Measurements from ENCODE around the gene PHGDH.
"Not testable (repeated sequence)": the region's sequence is repeated elsewhere in the genome, so short reads cannot be mapped to it uniquely, and the experiment has no call there.

PHGDH gene

GRCh38 chr1:119679223-119679622 is 32.5 kb upstream of the PHGDH start:
- peaks cover 10% of the 10 kb centered on the region for H3K4me1 ChIP-seq (ENCODE audit: control insufficient read depth, insufficient read depth, low read length)
- no peaks in the 10 kb centered on the region for H3K27me3 ChIP-seq (ENCODE audit: control insufficient read depth, insufficient read depth, low read length)

DNA sequence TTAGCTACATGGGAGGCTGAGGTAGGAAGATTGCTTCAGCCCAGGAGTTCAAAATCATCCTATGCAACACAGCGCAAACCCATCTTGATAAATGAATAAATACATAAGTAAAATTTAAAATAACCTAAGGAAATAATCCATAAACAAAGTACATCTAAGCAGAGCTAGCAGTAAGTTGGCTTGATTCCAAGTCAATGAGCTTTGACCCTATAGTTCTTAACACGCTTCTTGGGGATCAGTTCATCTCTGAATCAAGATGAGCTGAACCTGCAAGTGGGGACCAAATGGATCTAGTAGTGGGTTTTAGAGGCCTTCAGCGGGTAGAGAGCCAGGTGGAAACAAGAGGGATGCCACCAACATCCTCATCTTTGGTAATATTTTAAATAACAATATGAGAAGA is 31.5 kb upstream of the PHGDH start:
- H3K9me3 ChIP-seq (ENCODE audit: control insufficient read depth, insufficient read depth, low read length), result no peaks in the 10 kb centered on the region
- H3K4me3 ChIP-seq (ENCODE audit: low read length), result no peak overlapping the region
- no peak for DNase-seq (ENCODE audit: low read depth, low spot score)
- peaks cover 10% of the 10 kb centered on the region for H3K4me1 ChIP-seq (ENCODE audit: control insufficient read depth, insufficient read depth, low read length)
- WGBS (ENCODE audit: insufficient coverage, insufficient read length), result no CpG with 5 or more reads among the region's 3 CpGs
- H3K27me3 ChIP-seq (ENCODE audit: control insufficient read depth, insufficient read depth, low read length), result no peaks in the 10 kb centered on the region
- no peak overlapping the region for H3K27ac ChIP-seq (ENCODE audit: low read length)
- H3K36me3 ChIP-seq (ENCODE audit: control insufficient read depth, insufficient read depth, low read length), result no peaks in the 10 kb centered on the region

More at GRCh38 chr1:119679223-119679622, 32.5 kb upstream of the PHGDH start:
- no CpG with 5 or more reads among the region's 1 CpG for WGBS (ENCODE audit: insufficient coverage, insufficient read length)
- no peak overlapping the region for H3K27ac ChIP-seq (ENCODE audit: low read length)
- H3K4me3 ChIP-seq (ENCODE audit: low read length), result no peak overlapping the region
- DNase-seq (ENCODE audit: low read depth, low spot score), result no peak
- no peaks in the 10 kb centered on the region for H3K9me3 ChIP-seq (ENCODE audit: control insufficient read depth, insufficient read depth, low read length)
- H3K36me3 ChIP-seq (ENCODE audit: control insufficient read depth, insufficient read depth, low read length), result no peaks in the 10 kb centered on the region

- Histone ChIP-seq H3K27ac (ENCODE audit: low read length) (no peak overlapping the region), H3K27me3 (ENCODE audit: control insufficient read depth, insufficient read depth, low read length) (no peaks in the 10 kb centered on the region), H3K9me3 (ENCODE audit: control insufficient read depth, insufficient read depth, low read length) (no peaks in the 10 kb centered on the region), H3K4me1 (ENCODE audit: control insufficient read depth, insufficient read depth, low read length) (peaks cover 10% of the 10 kb centered on the region), H3K36me3 (ENCODE audit: control insufficient read depth, insufficient read depth, low read length) (no peaks in the 10 kb centered on the region), H3K4me3 (ENCODE audit: low read length) (no peak overlapping the region)
- no CpG with 5 or more reads among the region's 2 CpGs for WGBS (ENCODE audit: insufficient coverage, insufficient read length)
- no peak for DNase-seq (ENCODE audit: low read depth, low spot score)
These were observed 31.0 kb upstream of the PHGDH start for GRCh38 chr1:119680723-119681122.

- H3K36me3 ChIP-seq (ENCODE audit: control insufficient read depth, insufficient read depth, low read length), result no peaks in the 10 kb centered on the region
- H3K27me3 ChIP-seq (ENCODE audit: control insufficient read depth, insufficient read depth, low read length), result no peaks in the 10 kb centered on the region
- DNase-seq (ENCODE audit: low read depth, low spot score), result no peak
- WGBS (ENCODE audit: insufficient coverage, insufficient read length), result no CpG with 5 or more reads among the region's 2 CpGs
- no peaks in the 10 kb centered on the region for H3K9me3 ChIP-seq (ENCODE audit: control insufficient read depth, insufficient read depth, low read length)
- peaks cover 10% of the 10 kb centered on the region for H3K4me1 ChIP-seq (ENCODE audit: control insufficient read depth, insufficient read depth, low read length)
- H3K27ac ChIP-seq (ENCODE audit: low read length), result no peak overlapping the region
- H3K4me3 ChIP-seq (ENCODE audit: low read length), result no peak overlapping the region
These were observed 30.2 kb upstream of the PHGDH start for GRCh38 chr1:119681560-119681959.

GRCh38 chr1:119682141-119682540 is 29.6 kb upstream of the PHGDH start:
- H3K4me1 ChIP-seq (ENCODE audit: control insufficient read depth, insufficient read depth, low read length), result peaks cover 14% of the 10 kb centered on the region
- H3K36me3 ChIP-seq (ENCODE audit: control insufficient read depth, insufficient read depth, low read length), result no peaks in the 10 kb centered on the region
- no peak for DNase-seq (ENCODE audit: low read depth, low spot score)
- H3K9me3 ChIP-seq (ENCODE audit: control insufficient read depth, insufficient read depth, low read length), result no peaks in the 10 kb centered on the region
- H3K4me3 ChIP-seq (ENCODE audit: low read length), result no peak overlapping the region
- H3K27ac ChIP-seq (ENCODE audit: low read length), result no peak overlapping the region
- no peaks in the 10 kb centered on the region for H3K27me3 ChIP-seq (ENCODE audit: control insufficient read depth, insufficient read depth, low read length)

DNA sequence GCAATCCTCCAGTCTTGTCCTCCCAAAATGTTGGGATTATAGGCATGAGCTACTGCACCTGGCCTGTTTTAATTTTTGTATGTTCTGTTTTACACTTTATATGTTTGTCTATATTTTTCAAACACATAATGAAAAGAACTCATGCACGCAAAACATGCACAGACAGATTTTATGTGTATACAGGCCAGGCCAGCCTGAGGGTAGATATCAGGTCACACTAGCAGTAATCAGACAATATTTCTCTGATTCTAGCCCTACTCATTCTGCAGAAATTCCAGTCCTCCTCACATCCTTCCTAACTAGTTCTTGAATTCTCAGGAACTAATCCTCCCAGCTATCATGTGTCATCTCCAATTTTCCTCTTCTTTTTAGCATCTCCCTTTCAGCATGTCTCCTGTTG is 27.8 kb upstream of the PHGDH start:
- DNase-seq (ENCODE audit: low read depth, low spot score), result no peak
- Histone ChIP-seq H3K27ac (ENCODE audit: low read length) (no peak overlapping the region), H3K4me1 (ENCODE audit: control insufficient read depth, insufficient read depth, low read length) (peaks cover 14% of the 10 kb centered on the region), H3K9me3 (ENCODE audit: control insufficient read depth, insufficient read depth, low read length) (no peaks in the 10 kb centered on the region), H3K36me3 (ENCODE audit: control insufficient read depth, insufficient read depth, low read length) (no peaks in the 10 kb centered on the region), H3K4me3 (ENCODE audit: low read length) (no peak overlapping the region), H3K27me3 (ENCODE audit: control insufficient read depth, insufficient read depth, low read length) (no peaks in the 10 kb centered on the region)
- WGBS (ENCODE audit: insufficient coverage, insufficient read length), result no CpG with 5 or more reads among the region's 1 CpG

DNA sequence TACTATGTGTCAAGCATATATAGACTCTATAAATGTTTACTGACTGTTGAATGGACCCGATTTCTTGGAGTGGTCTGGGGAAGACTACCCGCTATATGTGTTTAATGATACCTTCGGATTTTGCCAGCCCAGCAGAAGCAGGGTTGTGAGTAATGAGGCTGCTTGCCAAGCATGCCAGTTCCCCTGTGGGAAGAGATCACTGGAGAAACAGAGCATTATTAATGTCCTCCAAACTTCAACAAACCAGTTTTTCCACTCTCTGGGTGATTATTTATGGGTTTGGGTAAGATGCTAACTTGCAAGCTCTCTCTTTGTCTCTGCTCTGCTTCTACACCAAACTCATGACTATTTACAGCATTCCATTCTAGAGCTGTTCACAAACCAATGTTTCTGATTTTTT is 25.1 kb upstream of the PHGDH start:
- DNase-seq (ENCODE audit: low read depth, low spot score), result no peak
- H3K27me3 ChIP-seq (ENCODE audit: control insufficient read depth, insufficient read depth, low read length), result no peaks in the 10 kb centered on the region

DNA sequence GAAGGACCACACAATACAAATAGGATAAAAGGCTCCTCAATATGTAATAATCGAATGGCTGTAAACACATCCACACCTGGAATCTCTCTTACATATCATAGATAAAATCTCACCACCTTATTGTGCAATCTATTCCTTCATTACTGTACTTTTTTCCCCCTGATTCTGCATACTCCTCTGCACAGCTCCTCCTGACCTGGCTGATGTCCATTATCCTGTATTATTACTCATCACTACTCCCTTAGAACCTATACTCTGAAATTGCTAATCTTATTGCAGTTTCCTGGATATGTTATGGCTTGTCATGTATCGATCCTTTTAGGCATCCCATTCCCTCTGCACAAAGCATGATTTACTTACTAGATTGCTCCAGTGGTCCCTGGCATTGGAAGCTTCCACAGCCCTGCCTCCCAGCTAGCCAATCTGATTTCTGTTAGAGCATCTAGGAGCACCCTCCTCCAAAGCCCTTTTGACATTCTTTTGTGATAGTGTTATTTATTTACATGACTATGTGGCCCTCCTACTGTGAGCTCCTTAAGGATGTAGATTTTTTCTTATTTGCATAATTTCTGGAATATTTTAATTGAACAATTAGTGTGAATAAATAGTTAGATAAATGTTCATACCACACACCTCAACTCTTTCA is 24.2 kb upstream of the PHGDH start:
- WGBS (ENCODE audit: insufficient coverage, insufficient read length), result no CpG with 5 or more reads among the region's 2 CpGs
- no peak for DNase-seq (ENCODE audit: low read depth, low spot score)
- no peaks in the 10 kb centered on the region for H3K9me3 ChIP-seq (ENCODE audit: control insufficient read depth, insufficient read depth, low read length)
- no peaks in the 10 kb centered on the region for H3K27me3 ChIP-seq (ENCODE audit: control insufficient read depth, insufficient read depth, low read length)
- H3K4me1 ChIP-seq (ENCODE audit: control insufficient read depth, insufficient read depth, low read length), result peaks cover 6% of the 10 kb centered on the region; the same call in 1 of the 2 replicates
- no peak overlapping the region for H3K27ac ChIP-seq (ENCODE audit: low read length)
- no peaks in the 10 kb centered on the region for H3K36me3 ChIP-seq (ENCODE audit: control insufficient read depth, insufficient read depth, low read length)
- no peak overlapping the region for H3K4me3 ChIP-seq (ENCODE audit: low read length)

More for the DNA sequence above, 25.1 kb upstream of the PHGDH start:
- H3K9me3 ChIP-seq (ENCODE audit: control insufficient read depth, insufficient read depth, low read length), result no peaks in the 10 kb centered on the region
- H3K4me3 ChIP-seq (ENCODE audit: low read length), result no peak overlapping the region
- peaks cover 6% of the 10 kb centered on the region; the same call in 1 of the 2 replicates for H3K4me1 ChIP-seq (ENCODE audit: control insufficient read depth, insufficient read depth, low read length)
- WGBS (ENCODE audit: insufficient coverage, insufficient read length), result no CpG with 5 or more reads among the region's 3 CpGs
- no peak overlapping the region for H3K27ac ChIP-seq (ENCODE audit: low read length)
- no peaks in the 10 kb centered on the region for H3K36me3 ChIP-seq (ENCODE audit: control insufficient read depth, insufficient read depth, low read length)

DNA sequence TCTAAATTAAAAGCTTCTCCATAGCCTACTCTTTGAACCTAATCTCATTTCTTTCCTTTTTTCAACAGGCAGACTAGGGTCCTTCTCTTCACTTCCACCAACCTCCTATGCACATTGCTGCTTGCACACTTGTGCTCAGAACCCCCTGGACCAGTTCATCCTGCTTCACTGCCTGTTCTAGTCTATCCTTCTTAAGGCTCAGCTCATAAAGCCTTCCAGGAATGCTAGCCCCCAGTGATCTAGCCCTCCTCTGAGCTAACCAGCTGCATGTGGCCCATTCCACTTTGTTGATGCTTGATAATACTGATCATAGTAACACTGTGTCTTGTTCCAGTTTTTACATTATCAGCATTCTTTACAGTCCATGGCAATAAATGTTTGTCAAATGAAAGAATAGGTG is 22.9 kb upstream of the PHGDH start:
- Histone ChIP-seq H3K27ac (ENCODE audit: low read length) (no peak overlapping the region), H3K9me3 (ENCODE audit: control insufficient read depth, insufficient read depth, low read length) (no peaks in the 10 kb centered on the region), H3K4me1 (ENCODE audit: control insufficient read depth, insufficient read depth, low read length) (peaks cover 6% of the 10 kb centered on the region; the same call in 1 of the 2 replicates), H3K4me3 (ENCODE audit: low read length) (no peak overlapping the region), H3K27me3 (ENCODE audit: control insufficient read depth, insufficient read depth, low read length) (no peaks in the 10 kb centered on the region), H3K36me3 (ENCODE audit: control insufficient read depth, insufficient read depth, low read length) (no peaks in the 10 kb centered on the region)
- no peak for DNase-seq (ENCODE audit: low read depth, low spot score)

- no peaks in the 10 kb centered on the region for H3K27me3 ChIP-seq (ENCODE audit: control insufficient read depth, insufficient read depth, low read length)
- H3K36me3 ChIP-seq (ENCODE audit: control insufficient read depth, insufficient read depth, low read length), result no peaks in the 10 kb centered on the region
- DNase-seq (ENCODE audit: low read depth, low spot score), result no peak
- peaks cover 6% of the 10 kb centered on the region; the same call in 1 of the 2 replicates for H3K4me1 ChIP-seq (ENCODE audit: control insufficient read depth, insufficient read depth, low read length)
- no peak overlapping the region for H3K27ac ChIP-seq (ENCODE audit: low read length)
- no peak overlapping the region for H3K4me3 ChIP-seq (ENCODE audit: low read length)
- H3K9me3 ChIP-seq (ENCODE audit: control insufficient read depth, insufficient read depth, low read length), result no peaks in the 10 kb centered on the region
These were observed 22.2 kb upstream of the PHGDH start for GRCh38 chr1:119689511-119689910.

- DNase-seq (ENCODE audit: low read depth, low spot score); H3K9me3 ChIP-seq (ENCODE audit: control insufficient read depth, insufficient read depth, low read length); H3K4me3 ChIP-seq (ENCODE audit: low read length); H3K36me3 ChIP-seq (ENCODE audit: control insufficient read depth, insufficient read depth, low read length); H3K27ac ChIP-seq (ENCODE audit: low read length); H3K4me1 ChIP-seq (ENCODE audit: control insufficient read depth, insufficient read depth, low read length); H3K27me3 ChIP-seq (ENCODE audit: control insufficient read depth, insufficient read depth, low read length): not testable (repeated sequence)
- WGBS (ENCODE audit: insufficient coverage, insufficient read length), result no CpG with 5 or more reads among the region's 4 CpGs
These were observed 14.9 kb upstream of the PHGDH start for GRCh38 chr1:119696863-119697262.
